Stimulated activated effector memory CD8-positive, alpha-beta T cell treated with anti-CD3 and anti-CD28 coated beads, Interleukin-12 subunit alpha, Interleukin-12 subunit beta, amount 100 ng/mL, for 72 hours (primary cell): ENCODE results near the gene CLRN3.
A peak's percentile ranks its signal among the peaks of the same experiment; 100 is the strongest.

Source experiments
- ATAC-seq: fragments of 150-1000 bp; cut with Tn5 transposase; 2 replicates; pipeline ENCODE4 v1.10.0; 2021
- DNase-seq, 2 donors: peaks; one replicate each; pipeline ENCODE4 v3.0.0; 2021 to 2022; ENCODE audit warnings: low spot score in 2 of 2
- H3K27ac Mint-ChIP-seq: one replicate; pipeline ENCODE4 v1.8.0; 2022; ENCODE audit warnings: mild to moderate bottlenecking, mixed read lengths
- H3K36me3 Mint-ChIP-seq: one replicate; pipeline ENCODE4 v1.8.0; 2022; ENCODE audit warnings: mild to moderate bottlenecking, mixed read lengths
- H3K4me1 Mint-ChIP-seq: one replicate; pipeline ENCODE4 v1.8.0; 2022; ENCODE audit warnings: mixed read lengths
- H3K4me3 Mint-ChIP-seq: one replicate; pipeline ENCODE4 v1.8.0; 2022; ENCODE audit warnings: mild to moderate bottlenecking, mixed read lengths
- H3K9me3 Mint-ChIP-seq: one replicate; pipeline ENCODE4 v1.8.0; 2022; ENCODE audit warnings: mixed read lengths

The CLRN3 gene

GRCh38 chr10:127889605-127890195 is 3.0 kb downstream of the CLRN3 start:
- ATAC-seq (no peak), DNase-seq (no peak)
- Mint-ChIP-seq H3K4me1 (no peaks in the 10 kb centered on the region), H3K36me3 (no peaks in the 10 kb centered on the region), H3K9me3 (no peaks in the 10 kb centered on the region), H3K4me3 (no peak overlapping the region), H3K27ac (no peak overlapping the region)

- H3K4me3 Mint-ChIP-seq = no peak overlapping the region
- no peaks in the 10 kb centered on the region for H3K36me3 Mint-ChIP-seq
- DNase-seq (no peak), ATAC-seq (no peak)
- H3K4me1 Mint-ChIP-seq = no peaks in the 10 kb centered on the region
- H3K9me3 Mint-ChIP-seq = no peaks in the 10 kb centered on the region
- no peak overlapping the region for H3K27ac Mint-ChIP-seq
Observed at GRCh38 chr10:127888521-127889312, 4.0 kb downstream of the CLRN3 start.

- H3K4me3 Mint-ChIP-seq = no peak overlapping the region
Observed at GRCh38 chr10:127887541-127888415, 5.0 kb downstream of the CLRN3 start.

GRCh38 chr10:127886371-127887051 is 6.2 kb downstream of the CLRN3 start:
- Mint-ChIP-seq H3K27ac (no peak overlapping the region), H3K4me3 (no peak overlapping the region), H3K36me3 (no peaks in the 10 kb centered on the region), H3K4me1 (no peaks in the 10 kb centered on the region), H3K9me3 (no peaks in the 10 kb centered on the region)
- DNase-seq = no peak
- ATAC-seq = no peak

More at GRCh38 chr10:127887541-127888415, 5.0 kb downstream of the CLRN3 start:
- H3K27ac Mint-ChIP-seq = no peak overlapping the region
- ATAC-seq = no peak
- H3K9me3 Mint-ChIP-seq = no peaks in the 10 kb centered on the region
- no peak for DNase-seq
- no peaks in the 10 kb centered on the region for H3K36me3 Mint-ChIP-seq
- H3K4me1 Mint-ChIP-seq = no peaks in the 10 kb centered on the region

- ATAC-seq (no peak), DNase-seq (no peak)
- Mint-ChIP-seq H3K9me3 (no peaks in the 10 kb centered on the region), H3K27ac (no peak overlapping the region), H3K4me3 (no peak overlapping the region), H3K4me1 (peaks cover 8% of the 10 kb centered on the region), H3K36me3 (no peaks in the 10 kb centered on the region)
Observed at GRCh38 chr10:127884501-127884900, 8.2 kb downstream of the CLRN3 start.

- no peak overlapping the region for H3K27ac Mint-ChIP-seq
- peaks cover 9% of the 10 kb centered on the region for H3K4me1 Mint-ChIP-seq
- H3K9me3 Mint-ChIP-seq = no peaks in the 10 kb centered on the region
- H3K4me3 Mint-ChIP-seq = no peak overlapping the region
- H3K36me3 Mint-ChIP-seq = no peaks in the 10 kb centered on the region
- no peak for DNase-seq
- ATAC-seq = no peak
Observed at GRCh38 chr10:127883516-127883915, 9.2 kb downstream of the CLRN3 start.

GRCh38 chr10:127882801-127883459 is 9.8 kb downstream of the CLRN3 start:
- Mint-ChIP-seq H3K4me3 (no peak overlapping the region), H3K4me1 (peaks cover 13% of the 10 kb centered on the region), H3K27ac (no peak overlapping the region), H3K9me3 (no peaks in the 10 kb centered on the region), H3K36me3 (no peaks in the 10 kb centered on the region)
- no peak for DNase-seq
- no peak for ATAC-seq

- Mint-ChIP-seq H3K27ac (no peak overlapping the region), H3K4me3 (no peak overlapping the region)
Observed at GRCh38 chr10:127882391-127882790, 10.3 kb downstream of the CLRN3 start.

GRCh38 chr10:127881262-127881661 is 11.5 kb downstream of the CLRN3 start:
- DNase-seq = no peak
- no peaks in the 10 kb centered on the region for H3K9me3 Mint-ChIP-seq
- ATAC-seq = no peak
- H3K36me3 Mint-ChIP-seq = no peaks in the 10 kb centered on the region
- H3K4me3 Mint-ChIP-seq = no peak overlapping the region
- peaks cover 20% of the 10 kb centered on the region for H3K4me1 Mint-ChIP-seq
- H3K27ac Mint-ChIP-seq = no peak overlapping the region

More at GRCh38 chr10:127882391-127882790, 10.3 kb downstream of the CLRN3 start:
- no peak for DNase-seq
- no peaks in the 10 kb centered on the region for H3K36me3 Mint-ChIP-seq
- H3K4me1 Mint-ChIP-seq = peaks cover 16% of the 10 kb centered on the region
- no peaks in the 10 kb centered on the region for H3K9me3 Mint-ChIP-seq
- ATAC-seq = no peak

- no peaks in the 10 kb centered on the region for H3K36me3 Mint-ChIP-seq
- peak overlapping the region; percentile 47 for H3K27ac Mint-ChIP-seq
- no peaks in the 10 kb centered on the region for H3K9me3 Mint-ChIP-seq
- DNase-seq (no peak), ATAC-seq (no peak)
- no peak overlapping the region for H3K4me3 Mint-ChIP-seq
- H3K4me1 Mint-ChIP-seq = peaks cover 20% of the 10 kb centered on the region
Observed at GRCh38 chr10:127880557-127880956, 12.2 kb downstream of the CLRN3 start.

- H3K27ac Mint-ChIP-seq = no peak overlapping the region
- DNase-seq (no peak), ATAC-seq (peak; percentile 50)
- no peaks in the 10 kb centered on the region for H3K9me3 Mint-ChIP-seq
- H3K4me1 Mint-ChIP-seq = peaks cover 20% of the 10 kb centered on the region
- no peak overlapping the region for H3K4me3 Mint-ChIP-seq
- H3K36me3 Mint-ChIP-seq = no peaks in the 10 kb centered on the region
Observed at GRCh38 chr10:127878475-127879055, 14.2 kb downstream of the CLRN3 start.

GRCh38 chr10:127877699-127878098 is 15.0 kb downstream of the CLRN3 start:
- Mint-ChIP-seq H3K36me3 (no peaks in the 10 kb centered on the region), H3K4me1 (peaks cover 20% of the 10 kb centered on the region), H3K27ac (no peak overlapping the region), H3K4me3 (no peak overlapping the region), H3K9me3 (no peaks in the 10 kb centered on the region)
- DNase-seq (no peak), ATAC-seq (no peak)

GRCh38 chr10:127877116-127877515 is 15.6 kb downstream of the CLRN3 start:
- ATAC-seq (peak; percentile 36), DNase-seq (no peak)
- Mint-ChIP-seq H3K9me3 (no peaks in the 10 kb centered on the region), H3K27ac (no peak overlapping the region), H3K36me3 (no peaks in the 10 kb centered on the region), H3K4me1 (peaks cover 20% of the 10 kb centered on the region), H3K4me3 (no peak overlapping the region)

- no peak overlapping the region for H3K27ac Mint-ChIP-seq
Observed at GRCh38 chr10:127875916-127876315, 16.8 kb downstream of the CLRN3 start.

More at GRCh38 chr10:127875916-127876315, 16.8 kb downstream of the CLRN3 start:
- Mint-ChIP-seq H3K4me1 (peaks cover 20% of the 10 kb centered on the region), H3K36me3 (no peaks in the 10 kb centered on the region), H3K9me3 (no peaks in the 10 kb centered on the region), H3K4me3 (no peak overlapping the region)
- no peak for ATAC-seq
- DNase-seq = peak in 1 of 2 donors; percentile 10
